ENCODE data around the gene FAS. TPM values are rescaled to one million over a fixed set of nuclear protein-coding genes. Genes with fewer than 3 reads are reported as not detected.

The FAS gene
- total RNA-seq = 11.5 and 13.7 TPM in 2 replicates
- 10.1 TPM for total RNA-seq (2013)
- polyA plus RNA-seq = 8.0 and 12.4 TPM in 2 replicates
- 10.4 and 11.0 TPM in 2 replicates for polyA minus RNA-seq

DNA sequence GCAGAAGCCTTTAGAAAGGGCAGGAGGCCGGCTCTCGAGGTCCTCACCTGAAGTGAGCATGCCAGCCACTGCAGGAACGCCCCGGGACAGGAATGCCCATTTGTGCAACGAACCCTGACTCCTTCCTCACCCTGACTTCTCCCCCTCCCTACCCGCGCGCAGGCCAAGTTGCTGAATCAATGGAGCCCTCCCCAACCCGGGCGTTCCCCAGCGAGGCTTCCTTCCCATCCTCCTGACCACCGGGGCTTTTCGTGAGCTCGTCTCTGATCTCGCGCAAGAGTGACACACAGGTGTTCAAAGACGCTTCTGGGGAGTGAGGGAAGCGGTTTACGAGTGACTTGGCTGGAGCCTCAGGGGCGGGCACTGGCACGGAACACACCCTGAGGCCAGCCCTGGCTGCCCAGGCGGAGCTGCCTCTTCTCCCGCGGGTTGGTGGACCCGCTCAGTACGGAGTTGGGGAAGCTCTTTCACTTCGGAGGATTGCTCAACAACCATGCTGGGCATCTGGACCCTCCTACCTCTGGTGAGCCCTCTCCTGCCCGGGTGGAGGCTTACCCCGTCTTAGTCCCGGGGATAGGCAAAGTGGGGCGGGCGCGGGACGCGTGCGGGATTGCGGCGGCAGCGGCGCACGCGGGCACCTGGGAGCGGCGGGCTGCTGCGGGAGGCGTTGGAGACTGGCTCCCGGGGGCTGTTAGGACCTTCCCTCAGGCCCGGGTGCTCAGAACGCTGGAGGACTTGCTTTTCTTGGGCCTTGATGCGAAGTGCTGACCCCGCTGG lies at the start of gene FAS:
Gene FAS (plus strand): TSS at position 415 of the 777 bp plus-strand sequence. CDS start 79 bp downstream, at position 494.
- under 1% methylated on average over 48 of the region's 51 CpGs for WGBS (ENCODE audit: insufficient coverage)
- H3K4me3 ChIP-seq (ENCODE audit: control extremely low read depth in 1 of 5, extremely low read depth in 1 of 5, insufficient read depth in 1 of 5, low read depth in 2 of 5, low read length in 4 of 5) = peak within 1 kb of the TSS; percentile 73 to 95 (median 86)

More for the DNA sequence above, at the start of gene FAS:
- H3K9me3 Mint-ChIP-seq (ENCODE audit: insufficient read depth) = peaks cover 4% of the 10 kb centered on the region
- Histone ChIP-seq H3K9ac (ENCODE audit: low read length) (peak within 1 kb of the TSS; percentile 93), H3K79me2 (ENCODE audit: control insufficient read depth, insufficient read depth, low read length) (peaks cover 15% of the 10 kb centered on the region), H3K9me3 (ENCODE audit: control extremely low read depth in 1 of 3, control insufficient read depth in 2 of 3, insufficient read depth in 1 of 3, low read length in 2 of 3) (peaks cover 0 to 8% (median 7%) of the 10 kb centered on the region in 3 donors), H2AFZ (ENCODE audit: insufficient read depth, low read depth, low read length, poor library complexity, severe bottlenecking) (peak within 1 kb of the TSS; percentile 88), H4K20me1 (ENCODE audit: control insufficient read depth, insufficient read depth, low read length, poor library complexity, severe bottlenecking) (no peaks in the 10 kb centered on the region), H3K27me3 (replicated peaks in 1 of 4; ENCODE audit: control extremely low read depth in 1 of 4, control insufficient read depth in 3 of 4, insufficient read depth in 4 of 4, low read length in 3 of 4) (no peaks in the 10 kb centered on the region), H3K4me1 (ENCODE audit: control insufficient read depth in 2 of 2, insufficient read depth in 2 of 2, low read length in 2 of 2) (peaks cover 17 to 25% of the 10 kb centered on the region in 2 donors), H3K27ac (ENCODE audit: low read length in 2 of 2) (peak within 1 kb of the TSS; percentile 63 to 80), H3K4me2 (replicated peaks; ENCODE audit: low read depth, low read length, poor library complexity, severe bottlenecking) (peak within 1 kb of the TSS; percentile 91), H3K36me3 (replicated peaks in 1 of 2; ENCODE audit: control extremely low read depth in 1 of 2, control insufficient read depth in 1 of 2, extremely low read depth in 1 of 2, insufficient read depth in 2 of 2, low read length in 1 of 2) (no peaks in the 10 kb centered on the region)
- DNase-seq (peak; percentile 87), ATAC-seq (ENCODE audit: low read depth) (peak; percentile 65)
- peaks cover 43% of the 10 kb centered on the region for H3K4me1 Mint-ChIP-seq
- H3K4me3 Mint-ChIP-seq = peak within 1 kb of the TSS; percentile 98
- intact Hi-C loops (cut with micrococcal nuclease) = loop anchor here (1.0 to 10.0 kb wide), 5 partner anchors 8 to 714 kb away; partner anchors contain the start of genes KIF20B and STAMBPL1
- POLR2A ChIA-PET = interaction anchor here (0.6 to 1.4 kb wide), 2 partner anchors 19 to 47 kb away, joined by 3 read pairs; no protein-coding TSS in a partner anchor
- no peak for TF ChIP-seq EZH2 (IDR thresholded peaks at IDR 0.05; ENCODE audit: borderline replicate concordance, insufficient read depth, low read depth, low read length, poor library complexity, severe bottlenecking)
- TF ChIP-seq, protein P1, sequence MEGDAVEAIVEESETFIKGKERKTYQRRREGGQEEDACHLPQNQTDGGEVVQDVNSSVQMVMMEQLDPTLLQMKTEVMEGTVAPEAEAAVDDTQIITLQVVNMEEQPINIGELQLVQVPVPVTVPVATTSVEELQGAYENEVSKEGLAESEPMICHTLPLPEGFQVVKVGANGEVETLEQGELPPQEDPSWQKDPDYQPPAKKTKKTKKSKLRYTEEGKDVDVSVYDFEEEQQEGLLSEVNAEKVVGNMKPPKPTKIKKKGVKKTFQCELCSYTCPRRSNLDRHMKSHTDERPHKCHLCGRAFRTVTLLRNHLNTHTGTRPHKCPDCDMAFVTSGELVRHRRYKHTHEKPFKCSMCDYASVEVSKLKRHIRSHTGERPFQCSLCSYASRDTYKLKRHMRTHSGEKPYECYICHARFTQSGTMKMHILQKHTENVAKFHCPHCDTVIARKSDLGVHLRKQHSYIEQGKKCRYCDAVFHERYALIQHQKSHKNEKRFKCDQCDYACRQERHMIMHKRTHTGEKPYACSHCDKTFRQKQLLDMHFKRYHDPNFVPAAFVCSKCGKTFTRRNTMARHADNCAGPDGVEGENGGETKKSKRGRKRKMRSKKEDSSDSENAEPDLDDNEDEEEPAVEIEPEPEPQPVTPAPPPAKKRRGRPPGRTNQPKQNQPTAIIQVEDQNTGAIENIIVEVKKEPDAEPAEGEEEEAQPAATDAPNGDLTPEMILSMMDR (IDR thresholded peaks at IDR 0.05) = peak; percentile 7
- no peaks in the 10 kb centered on the region for H3K27me3 Mint-ChIP-seq
- H3K27ac Mint-ChIP-seq = peak within 1 kb of the TSS; percentile 83
- CTCF ChIA-PET = interaction anchor here (0.8 to 6.1 kb wide), 12 partner anchors 8 to 227 kb away, joined by 3 to 76 read pairs (median 4); partner anchors contain the start of gene CH25H

Data from B cell (primary cell).